Measurements from ENCODE around the gene XPO6. TPM values are rescaled to one million over a fixed set of nuclear protein-coding genes. Genes with fewer than 3 reads are reported as not detected.

Gene XPO6
- total RNA-seq: 100 to 1,000 TPM in 2 of 4 donors, 10 to 100 TPM in 2; 45.7 to 104 (median 78.1) TPM

- intact Hi-C loops (cut with DNase I; ENCODE audit: low total_unique reads): no loop called here
- TF ChIP-seq POLR2A (IDR thresholded peaks at IDR 0.05): peak in 1 of 2 donors; percentile 20
- TF ChIP-seq, protein P1, sequence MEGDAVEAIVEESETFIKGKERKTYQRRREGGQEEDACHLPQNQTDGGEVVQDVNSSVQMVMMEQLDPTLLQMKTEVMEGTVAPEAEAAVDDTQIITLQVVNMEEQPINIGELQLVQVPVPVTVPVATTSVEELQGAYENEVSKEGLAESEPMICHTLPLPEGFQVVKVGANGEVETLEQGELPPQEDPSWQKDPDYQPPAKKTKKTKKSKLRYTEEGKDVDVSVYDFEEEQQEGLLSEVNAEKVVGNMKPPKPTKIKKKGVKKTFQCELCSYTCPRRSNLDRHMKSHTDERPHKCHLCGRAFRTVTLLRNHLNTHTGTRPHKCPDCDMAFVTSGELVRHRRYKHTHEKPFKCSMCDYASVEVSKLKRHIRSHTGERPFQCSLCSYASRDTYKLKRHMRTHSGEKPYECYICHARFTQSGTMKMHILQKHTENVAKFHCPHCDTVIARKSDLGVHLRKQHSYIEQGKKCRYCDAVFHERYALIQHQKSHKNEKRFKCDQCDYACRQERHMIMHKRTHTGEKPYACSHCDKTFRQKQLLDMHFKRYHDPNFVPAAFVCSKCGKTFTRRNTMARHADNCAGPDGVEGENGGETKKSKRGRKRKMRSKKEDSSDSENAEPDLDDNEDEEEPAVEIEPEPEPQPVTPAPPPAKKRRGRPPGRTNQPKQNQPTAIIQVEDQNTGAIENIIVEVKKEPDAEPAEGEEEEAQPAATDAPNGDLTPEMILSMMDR (IDR thresholded peaks at IDR 0.05): no peak
Measured at GRCh38 chr16:28211758-28212531, at the start of gene XPO6. XPO6 (minus strand) TSS chr16:28211965; CDS start chr16:28211368, 597 bp downstream.

DNA sequence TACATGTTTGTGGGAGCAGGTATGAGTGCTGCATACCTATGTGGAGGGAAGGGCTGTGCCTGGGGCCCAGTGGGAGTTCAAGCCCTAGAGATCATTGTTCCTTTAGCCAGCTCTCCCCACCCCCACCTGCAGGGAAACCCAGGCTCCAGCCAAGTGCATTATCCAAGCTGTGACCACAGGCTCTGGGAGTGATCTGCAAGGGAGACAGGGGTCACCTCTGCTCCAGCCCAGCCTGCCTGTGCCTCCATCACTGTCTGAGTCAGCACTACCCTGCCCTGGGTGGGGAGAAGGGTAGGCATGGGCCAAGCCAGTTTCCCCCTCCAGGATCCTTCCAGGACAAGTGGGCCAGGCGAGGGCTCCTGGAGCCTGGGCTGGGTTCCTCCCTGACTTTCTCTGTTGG is 48.4 kb upstream of the XPO6 start:
- WGBS, 2 donors: 83 to 100% methylated on average over 1 of the region's 1 CpG
- intact Hi-C loops (cut with DNase I; ENCODE audit: low total_unique reads): no loop called here
- no peak overlapping the region for H3K4me3 ChIP-seq (ENCODE audit: low read depth, poor library complexity, severe bottlenecking)

More at GRCh38 chr16:28211758-28212531, at the start of gene XPO6:
- 2 to 4% methylated on average over 35 to 61 of the region's 76 CpGs for WGBS, 2 donors
- H3K4me3 ChIP-seq (ENCODE audit: low read depth, poor library complexity, severe bottlenecking): peak within 1 kb of the TSS; percentile 71
- DNase-seq (ENCODE audit: low spot score in 2 of 2): peak; percentile 94 to 99

DNA sequence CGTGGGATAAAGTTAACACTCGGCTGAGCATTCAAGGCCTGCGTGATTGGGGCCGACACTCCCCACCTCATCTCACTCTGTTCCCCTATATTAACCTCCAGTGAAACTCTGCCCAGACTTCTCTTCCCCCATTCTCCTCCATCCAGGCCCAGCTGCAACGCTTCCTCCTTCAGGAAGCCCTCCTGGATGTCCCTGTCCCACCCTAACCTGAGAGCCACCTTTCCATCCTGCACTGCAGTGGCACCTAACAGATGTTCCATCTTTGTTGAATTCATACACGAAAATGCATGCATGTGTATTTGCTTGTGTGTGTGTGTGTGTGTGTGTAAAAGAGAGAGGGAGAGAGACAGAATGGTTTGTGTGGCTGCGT is 48.0 kb upstream of the XPO6 start:
- TF ChIP-seq, protein P1 (IDR thresholded peaks at IDR 0.05): no peak
- no peak for TF ChIP-seq POLR2A (IDR thresholded peaks at IDR 0.05)
- no peak overlapping the region for H3K4me3 ChIP-seq (ENCODE audit: low read depth, poor library complexity, severe bottlenecking)
- intact Hi-C loops (cut with DNase I; ENCODE audit: low total_unique reads): no loop called here
- DNase-seq (ENCODE audit: low spot score in 2 of 2): no peak
- 74 to 82% methylated on average over 7 of the region's 7 CpGs for WGBS, 2 donors

More for the DNA sequence above, 48.4 kb upstream of the XPO6 start:
- TF ChIP-seq, protein P1 (IDR thresholded peaks at IDR 0.05): no peak
- TF ChIP-seq POLR2A (IDR thresholded peaks at IDR 0.05): no peak
- DNase-seq (ENCODE audit: low spot score in 2 of 2): no peak

DNA sequence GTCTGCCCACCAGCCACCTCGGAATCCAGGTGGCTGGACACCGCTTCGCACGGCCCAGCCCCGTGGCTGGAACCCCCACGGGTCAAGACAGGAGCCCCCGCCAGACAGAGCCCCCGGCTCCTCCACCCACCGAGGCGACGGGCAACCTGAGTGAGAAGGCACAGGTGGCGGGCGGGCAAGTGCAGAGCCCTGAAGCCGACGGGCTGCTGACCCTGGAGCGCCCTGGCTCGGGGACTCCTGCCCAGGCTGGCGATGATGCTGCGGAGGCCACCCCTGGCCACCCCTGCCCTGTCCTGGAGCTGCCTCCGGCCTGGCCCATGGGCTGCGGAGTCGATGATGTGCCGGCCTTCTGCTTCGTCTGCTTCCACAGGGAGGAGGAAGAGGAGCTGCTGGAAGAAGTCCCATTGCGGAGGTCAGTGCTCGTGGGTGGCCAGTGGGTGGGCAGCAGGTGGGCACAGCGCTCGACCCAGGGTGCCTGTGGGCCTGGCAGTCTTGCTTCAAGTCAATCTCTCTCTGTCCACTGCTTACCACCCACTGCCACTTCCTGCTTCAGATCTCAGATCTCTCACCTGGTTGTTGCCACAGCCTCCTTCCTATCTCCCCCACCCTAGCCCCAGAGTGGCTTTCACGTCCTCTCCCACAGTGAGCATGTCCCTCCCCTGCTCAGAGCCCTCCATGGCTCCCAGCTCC is 47.5 kb upstream of the XPO6 start:
- H3K4me3 ChIP-seq (ENCODE audit: low read depth, poor library complexity, severe bottlenecking): no peak overlapping the region
- intact Hi-C loops (cut with DNase I; ENCODE audit: low total_unique reads): no loop called here
- WGBS, 2 donors: 66 to 70% methylated on average over 16 to 20 of the region's 29 CpGs
- TF ChIP-seq POLR2A (IDR thresholded peaks at IDR 0.05): no peak
- TF ChIP-seq, protein P1 (IDR thresholded peaks at IDR 0.05): no peak
- no peak for DNase-seq (ENCODE audit: low spot score in 2 of 2)

DNA sequence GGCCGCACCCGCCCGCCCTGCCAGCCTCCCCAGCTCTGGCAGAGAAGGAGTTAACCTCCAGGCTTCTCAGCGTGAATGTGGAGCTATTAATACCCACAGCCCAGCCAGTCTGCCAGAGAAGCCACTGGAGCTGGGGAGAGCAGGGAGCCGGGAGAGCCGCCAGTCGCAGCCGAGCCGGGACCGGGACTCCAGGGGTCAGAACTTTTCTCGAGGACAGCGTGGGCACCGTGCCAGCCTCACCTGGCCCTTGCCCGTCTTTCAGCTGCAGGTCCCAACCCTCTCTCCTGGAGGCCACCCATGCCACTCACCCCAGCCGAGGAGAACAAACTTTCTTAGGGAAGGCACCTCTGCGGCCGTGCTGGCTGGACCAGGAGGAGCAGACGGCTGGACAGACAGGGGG is 46.8 kb upstream of the XPO6 start:
- intact Hi-C loops (cut with DNase I; ENCODE audit: low total_unique reads): no loop called here
- no peak overlapping the region for H3K4me3 ChIP-seq (ENCODE audit: low read depth, poor library complexity, severe bottlenecking)

More for the DNA sequence above, 46.8 kb upstream of the XPO6 start:
- no peak for DNase-seq (ENCODE audit: low spot score in 2 of 2)
- TF ChIP-seq POLR2A (IDR thresholded peaks at IDR 0.05): no peak
- TF ChIP-seq, protein P1 (IDR thresholded peaks at IDR 0.05): no peak
- WGBS, 2 donors: 3 to 5% methylated on average over 16 to 18 of the region's 18 CpGs
